Muscle layer of colon (tissue), 2 donors: ENCODE data around the gene CST4.
"Not testable (repeated sequence)": the region's sequence is repeated elsewhere in the genome, so short reads cannot be mapped to it uniquely, and the experiment has no call there.

Experiments used
- H3K27ac ChIP-seq: one replicate; pipeline ENCODE4 v1.7.0; 2013; ENCODE audit warnings: low read depth, mild to moderate bottlenecking, low read length, moderate library complexity
- H3K27me3 ChIP-seq, 2 donors: one replicate each; pipeline ENCODE4 v1.7.0; 2013; ENCODE audit warnings: low read length in 2 of 2, mild to moderate bottlenecking in 2 of 2; ENCODE audit not compliant: insufficient read depth in 2 of 2, control insufficient read depth in 1 of 2
- H3K36me3 ChIP-seq: one replicate; pipeline ENCODE4 v1.7.0; 2013; ENCODE audit warnings: mild to moderate bottlenecking, low read length; ENCODE audit not compliant: insufficient read depth
- H3K4me1 ChIP-seq: one replicate; pipeline ENCODE4 v1.7.0; 2013; ENCODE audit warnings: mild to moderate bottlenecking, low read length; ENCODE audit not compliant: insufficient read depth
- H3K4me3 ChIP-seq, 2 donors: one replicate each; pipeline ENCODE4 v1.7.0; 2013; ENCODE audit warnings: low read length in 2 of 2, low read depth in 1 of 2, mild to moderate bottlenecking in 1 of 2, moderate library complexity in 1 of 2
- H3K9ac ChIP-seq: one replicate; pipeline ENCODE4 v1.7.0; 2013; ENCODE audit warnings: low read length
- H3K9me3 ChIP-seq: one replicate; pipeline ENCODE4 v1.7.0; 2013; ENCODE audit warnings: mild to moderate bottlenecking, low read length
- donor health status: abdominal sarcoma.
- donor health status: Adenocarcinoma of cecum.

Gene CST4

DNA sequence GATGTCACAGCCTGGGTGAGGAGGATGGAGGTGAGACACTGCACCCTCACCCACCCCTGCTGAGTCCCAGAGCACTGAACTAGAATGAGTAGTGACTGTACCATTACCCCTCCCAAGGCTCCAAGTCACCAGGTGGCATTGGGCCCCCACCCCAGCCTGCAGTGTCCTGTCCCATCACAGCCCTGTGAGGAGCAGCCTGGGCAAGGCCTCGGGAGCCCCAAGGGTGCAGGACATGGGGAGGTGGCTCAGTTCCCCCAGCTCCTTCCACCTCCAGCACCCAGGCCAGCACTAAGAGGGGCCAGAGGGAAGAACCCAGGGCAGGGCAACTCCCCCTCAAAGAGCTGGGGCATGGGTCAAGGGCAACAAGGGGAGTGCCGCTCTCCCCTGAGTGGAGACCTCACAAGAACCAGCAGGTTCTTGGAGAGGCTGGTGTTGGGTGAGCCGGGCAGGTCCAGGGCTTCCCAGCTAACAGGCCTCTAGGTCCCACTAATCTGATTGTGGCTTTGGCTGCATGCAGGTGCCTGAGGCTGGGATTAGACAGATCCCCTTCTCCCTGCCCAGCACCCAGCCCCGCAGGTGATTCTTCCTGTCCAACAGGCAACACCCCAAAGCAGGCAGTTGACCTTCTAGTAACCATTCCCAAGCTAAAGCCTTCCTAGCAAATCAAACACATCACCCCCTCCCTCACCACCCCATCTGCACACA lies 2.6 kb downstream of the CST4 start:
- H3K9me3 ChIP-seq: no peaks in the 10 kb centered on the region
- H3K27me3 ChIP-seq: no peaks in the 10 kb centered on the region
- H3K36me3 ChIP-seq: no peaks in the 10 kb centered on the region
- H3K4me1 ChIP-seq: no peaks in the 10 kb centered on the region
- H3K4me3 ChIP-seq: no peak overlapping the region
- no peak overlapping the region for H3K9ac ChIP-seq
- no peak overlapping the region for H3K27ac ChIP-seq

DNA sequence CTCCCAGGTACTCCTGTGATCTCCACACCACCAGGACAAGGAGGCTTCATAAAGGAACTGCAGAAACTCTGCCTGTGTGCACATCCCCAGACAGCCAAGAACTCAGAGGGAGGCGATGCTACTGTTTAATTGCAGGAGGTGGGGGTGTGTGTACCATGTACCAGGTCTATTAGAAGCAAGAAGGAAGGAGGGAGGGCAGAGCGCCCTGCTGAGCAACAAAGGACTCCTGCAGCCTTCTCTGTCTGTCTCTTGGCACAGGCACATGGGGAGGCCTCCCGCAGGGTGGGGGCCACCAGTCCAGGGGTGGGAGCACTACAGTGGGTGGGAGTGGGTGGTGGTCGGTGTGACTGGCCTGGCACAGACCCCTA lies 3.3 kb downstream of the CST4 start:
- not testable (repeated sequence) for H3K4me3 ChIP-seq, H3K4me1 ChIP-seq, H3K27ac ChIP-seq, H3K9ac ChIP-seq, H3K9me3 ChIP-seq, H3K27me3 ChIP-seq, H3K36me3 ChIP-seq

- no peak overlapping the region for H3K4me3 ChIP-seq
- no peaks in the 10 kb centered on the region for H3K9me3 ChIP-seq
- H3K4me1 ChIP-seq: no peaks in the 10 kb centered on the region
- H3K27me3 ChIP-seq: no peaks in the 10 kb centered on the region
- H3K9ac ChIP-seq: no peak overlapping the region
- no peaks in the 10 kb centered on the region for H3K36me3 ChIP-seq
- no peak overlapping the region for H3K27ac ChIP-seq
These were observed 4.6 kb downstream of the CST4 start for GRCh38 chr20:23684261-23684660.

DNA sequence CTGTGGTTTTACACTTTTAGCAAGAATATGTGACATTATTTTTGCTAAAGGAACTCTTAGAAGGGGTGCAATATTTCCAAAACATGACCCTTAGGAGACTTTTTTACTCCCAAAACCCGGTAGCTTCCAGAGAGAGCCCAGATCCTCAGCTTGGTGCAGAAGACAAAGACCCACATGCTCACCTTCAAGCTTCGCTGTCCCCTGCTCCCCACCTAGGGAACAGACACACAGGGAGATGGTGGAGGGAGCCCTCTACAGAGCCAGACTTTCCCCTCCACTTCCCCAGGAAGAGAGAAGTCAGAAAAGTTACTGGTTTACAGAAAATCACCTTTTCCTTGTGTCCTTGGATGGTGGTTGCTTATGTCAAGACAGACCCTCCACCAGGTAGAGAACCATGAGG lies 5.0 kb downstream of the CST4 start:
- H3K4me3 ChIP-seq: no peak overlapping the region
- no peaks in the 10 kb centered on the region for H3K4me1 ChIP-seq
- H3K27me3 ChIP-seq: no peaks in the 10 kb centered on the region
- H3K9me3 ChIP-seq: no peaks in the 10 kb centered on the region
- no peak overlapping the region for H3K27ac ChIP-seq
- no peak overlapping the region for H3K9ac ChIP-seq
- H3K36me3 ChIP-seq: no peaks in the 10 kb centered on the region

- no peak overlapping the region for H3K27ac ChIP-seq
- no peak overlapping the region for H3K4me3 ChIP-seq
- H3K36me3 ChIP-seq: no peaks in the 10 kb centered on the region
- no peaks in the 10 kb centered on the region for H3K27me3 ChIP-seq
- H3K9me3 ChIP-seq: no peaks in the 10 kb centered on the region
- no peaks in the 10 kb centered on the region for H3K4me1 ChIP-seq
- H3K9ac ChIP-seq: no peak overlapping the region
These were observed 5.6 kb downstream of the CST4 start for GRCh38 chr20:23683281-23683680.

- Histone ChIP-seq H3K36me3 (no peaks in the 10 kb centered on the region), H3K9ac (no peak overlapping the region), H3K27me3 (no peaks in the 10 kb centered on the region), H3K4me3 (no peak overlapping the region), H3K27ac (no peak overlapping the region), H3K9me3 (no peaks in the 10 kb centered on the region), H3K4me1 (no peaks in the 10 kb centered on the region)
These were observed 8.7 kb downstream of the CST4 start for GRCh38 chr20:23680146-23680545.

DNA sequence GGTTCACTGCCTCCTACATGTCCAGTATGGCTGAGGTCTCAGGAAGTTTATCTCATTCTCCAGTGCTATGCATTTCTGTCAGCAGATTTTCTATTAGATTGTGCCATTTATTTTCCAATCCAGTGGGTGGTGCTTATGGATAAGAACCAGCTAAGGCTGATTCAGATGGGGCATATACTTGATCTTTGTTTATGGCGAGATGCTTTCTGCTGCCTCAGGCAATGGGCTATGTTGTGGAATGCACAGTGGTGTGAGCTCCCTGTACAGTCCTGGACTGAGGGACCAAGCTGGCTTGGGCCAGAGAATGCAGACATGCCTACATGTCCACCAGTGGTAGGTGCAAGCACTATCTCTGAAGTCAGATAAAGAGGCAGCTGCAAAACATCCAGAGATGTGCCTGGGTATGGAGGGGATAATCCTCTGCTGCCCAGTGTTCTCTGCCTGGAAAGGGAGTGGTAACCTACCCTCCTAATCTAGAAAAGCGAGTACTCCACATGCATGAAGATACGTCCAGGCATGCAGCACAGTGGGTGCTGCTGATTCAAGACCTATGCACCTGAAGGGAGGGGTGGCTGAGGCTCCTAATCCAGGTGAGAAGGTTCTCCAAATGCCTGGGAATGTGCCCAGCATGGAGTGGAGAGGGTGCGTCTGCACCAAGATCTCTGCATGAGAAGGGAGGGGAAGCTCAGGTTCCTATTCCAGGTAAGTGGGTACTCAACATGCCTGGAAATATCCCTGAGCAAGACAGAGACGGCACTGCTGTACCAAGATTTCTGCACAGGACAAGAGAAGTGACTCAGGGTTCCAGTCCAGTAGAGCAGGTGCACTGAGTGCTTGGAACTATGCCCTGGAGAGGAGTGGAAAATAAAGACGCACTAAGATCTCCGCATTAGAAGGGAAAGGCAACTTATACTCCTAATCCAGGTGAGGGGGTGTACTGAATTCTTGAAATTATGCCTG lies 9.4 kb downstream of the CST4 start:
- Histone ChIP-seq H3K4me3 (no peak overlapping the region), H3K27ac (no peak overlapping the region), H3K36me3 (no peaks in the 10 kb centered on the region), H3K27me3 (no peaks in the 10 kb centered on the region), H3K9me3 (no peaks in the 10 kb centered on the region), H3K4me1 (no peaks in the 10 kb centered on the region), H3K9ac (no peak overlapping the region)

GRCh38 chr20:23673209-23673608 lies 15.6 kb downstream of the CST4 start:
- Histone ChIP-seq H3K9me3 (no peaks in the 10 kb centered on the region), H3K36me3 (no peaks in the 10 kb centered on the region), H3K27ac (no peak overlapping the region), H3K9ac (no peak overlapping the region), H3K4me3 (no peak overlapping the region), H3K4me1 (no peaks in the 10 kb centered on the region), H3K27me3 (no peaks in the 10 kb centered on the region)

- Histone ChIP-seq H3K27me3 (no peaks in the 10 kb centered on the region), H3K9me3 (no peaks in the 10 kb centered on the region), H3K36me3 (no peaks in the 10 kb centered on the region), H3K27ac (no peak overlapping the region), H3K9ac (no peak overlapping the region), H3K4me3 (no peak overlapping the region), H3K4me1 (no peaks in the 10 kb centered on the region)
These were observed 16.7 kb downstream of the CST4 start for GRCh38 chr20:23672158-23672557.

- H3K27ac ChIP-seq: no peak overlapping the region
- no peaks in the 10 kb centered on the region for H3K9me3 ChIP-seq
- no peak overlapping the region for H3K4me3 ChIP-seq
- H3K9ac ChIP-seq: no peak overlapping the region
- H3K4me1 ChIP-seq: no peaks in the 10 kb centered on the region
- H3K27me3 ChIP-seq: no peaks in the 10 kb centered on the region
- H3K36me3 ChIP-seq: no peaks in the 10 kb centered on the region
These were observed 17.4 kb downstream of the CST4 start for GRCh38 chr20:23671479-23671878.

DNA sequence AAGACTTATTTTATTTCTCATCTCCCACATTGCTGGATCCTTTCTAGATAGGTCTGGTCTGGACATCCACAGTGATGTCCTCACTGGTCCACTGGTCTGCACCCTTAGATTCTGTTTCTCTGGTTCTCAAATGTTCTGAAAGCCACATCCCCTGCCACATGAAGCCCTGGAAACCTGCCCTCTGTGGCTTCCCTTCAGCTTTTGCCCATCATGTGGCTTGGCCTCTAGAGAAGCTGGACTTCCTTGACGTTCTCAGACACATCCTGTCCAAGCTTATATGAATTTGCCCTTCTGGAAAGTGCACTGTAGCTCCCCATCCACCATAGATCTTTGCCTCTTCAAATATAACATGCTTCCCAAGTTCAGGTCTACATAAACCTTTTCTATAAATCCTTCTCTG lies 18.5 kb downstream of the CST4 start:
- Histone ChIP-seq H3K27ac (no peak overlapping the region), H3K27me3 (no peaks in the 10 kb centered on the region)

More for the DNA sequence above, 18.5 kb downstream of the CST4 start:
- Histone ChIP-seq H3K36me3 (no peaks in the 10 kb centered on the region), H3K9me3 (no peaks in the 10 kb centered on the region), H3K4me1 (no peaks in the 10 kb centered on the region), H3K9ac (no peak overlapping the region), H3K4me3 (no peak overlapping the region)
